Germinal center (tissue), 1 donor: ENCODE results near the gene BRINP3.

Experiments used
- DNase-seq: peaks from one replicate; pipeline ENCODE4 v3.0.0; 2012; ENCODE audit warnings: mixed read lengths, low spot score

Gene BRINP3

GRCh38 chr1:190452272-190452848 is 25.3 kb downstream of the BRINP3 start:
- DNase-seq, result no peak

- no peak for DNase-seq
Measured at GRCh38 chr1:190444464-190444863, 33.2 kb downstream of the BRINP3 start.

GRCh38 chr1:190439447-190439846 is 38.2 kb downstream of the BRINP3 start:
- DNase-seq, result no peak

- DNase-seq, result no peak
Measured at GRCh38 chr1:190436615-190437014, 41.0 kb downstream of the BRINP3 start.

- no peak for DNase-seq
Measured at GRCh38 chr1:190429932-190430331, 47.7 kb downstream of the BRINP3 start.

GRCh38 chr1:190429141-190429540 is 48.5 kb downstream of the BRINP3 start:
- DNase-seq, result no peak

- no peak for DNase-seq
Measured at GRCh38 chr1:190416239-190416638, 61.4 kb downstream of the BRINP3 start.

GRCh38 chr1:190413142-190413541 is 64.5 kb downstream of the BRINP3 start:
- no peak for DNase-seq

- no peak for DNase-seq
Measured at GRCh38 chr1:190403402-190403801, 74.3 kb downstream of the BRINP3 start.

- DNase-seq, result no peak
Measured at GRCh38 chr1:190399233-190399632, 78.4 kb downstream of the BRINP3 start.

- DNase-seq, result no peak
Measured at GRCh38 chr1:190391582-190391981, 86.1 kb downstream of the BRINP3 start.

- DNase-seq, result no peak
Measured at GRCh38 chr1:190377991-190378390, 99.7 kb downstream of the BRINP3 start.

- DNase-seq, result no peak
Measured at GRCh38 chr1:190377294-190377693, 100.4 kb downstream of the BRINP3 start.

GRCh38 chr1:190376044-190376443 is 101.6 kb downstream of the BRINP3 start:
- DNase-seq, result no peak

- no peak for DNase-seq
Measured at GRCh38 chr1:190373705-190374336, 103.8 kb downstream of the BRINP3 start.

GRCh38 chr1:190367200-190367599 is 110.5 kb downstream of the BRINP3 start:
- no peak for DNase-seq

- no peak for DNase-seq
Measured at GRCh38 chr1:190365283-190365682, 112.4 kb downstream of the BRINP3 start.

- no peak for DNase-seq
Measured at GRCh38 chr1:190353538-190354101, 124.0 kb downstream of the BRINP3 start.

- DNase-seq, result no peak
Measured at GRCh38 chr1:190344454-190344853, 133.2 kb downstream of the BRINP3 start.

- no peak for DNase-seq
Measured at GRCh38 chr1:190338829-190339228, 138.8 kb downstream of the BRINP3 start.

GRCh38 chr1:190328871-190329270 is 148.8 kb downstream of the BRINP3 start:
- DNase-seq, result no peak

GRCh38 chr1:190328361-190328760 is 149.3 kb downstream of the BRINP3 start:
- no peak for DNase-seq

GRCh38 chr1:190327271-190327670 is 150.4 kb downstream of the BRINP3 start:
- no peak for DNase-seq

- no peak for DNase-seq
Measured at GRCh38 chr1:190323530-190323929, 154.1 kb downstream of the BRINP3 start.
